ENCODE results near the gene LAMA4.
A peak's percentile ranks its signal among the peaks of the same experiment; 100 is the strongest.

Gene LAMA4

GRCh38 chr6:112081569-112081968 lies 172.8 kb downstream of the LAMA4 start:
- no peak for DNase-seq (ENCODE audit: low read depth)

DNA sequence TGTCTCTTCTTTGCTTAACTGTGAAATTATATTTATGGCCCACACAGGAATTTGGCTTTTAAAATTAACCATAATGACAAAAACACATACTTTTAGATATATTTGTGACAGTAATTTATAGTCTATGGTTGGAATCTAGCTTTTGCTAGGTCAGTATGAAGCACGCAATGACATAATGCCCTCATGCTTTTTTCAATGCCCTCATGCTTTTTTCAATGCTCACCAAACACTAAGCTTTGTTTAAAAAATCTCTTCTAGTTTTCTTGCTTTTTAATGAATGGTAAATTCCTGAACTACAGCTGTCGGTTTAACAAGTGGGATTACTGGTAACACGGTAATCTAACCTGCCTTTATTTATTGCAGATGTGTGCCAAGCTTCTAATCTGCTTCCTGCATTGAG lies 187.8 kb downstream of the LAMA4 start:
- no peak for DNase-seq (ENCODE audit: low read depth)

DNA sequence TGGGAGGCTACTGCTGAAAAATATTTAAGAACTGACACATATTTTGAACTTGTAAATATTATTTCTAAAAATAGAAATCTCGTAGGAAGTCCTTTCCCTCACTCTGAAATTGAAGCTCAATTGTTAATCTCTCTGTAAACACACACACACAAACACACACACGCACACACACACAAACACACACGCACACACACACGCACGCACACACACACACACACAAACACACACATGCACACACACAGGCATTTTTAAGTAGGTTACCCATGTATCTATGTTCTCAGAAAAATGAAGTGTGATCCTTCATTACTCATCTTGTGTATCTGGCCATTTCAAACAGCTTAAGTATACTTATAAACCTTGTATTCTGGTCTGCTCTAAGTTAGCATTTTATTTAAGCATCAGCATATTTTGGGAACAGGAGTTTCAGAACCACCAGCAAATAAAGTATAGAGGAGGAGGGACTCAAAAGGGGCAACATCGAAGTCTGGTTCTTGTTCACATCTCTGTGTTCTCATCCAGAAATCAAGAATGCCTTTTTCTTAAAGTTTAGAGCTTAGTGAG lies 188.9 kb downstream of the LAMA4 start:
- no peak for DNase-seq (ENCODE audit: low read depth)

DNA sequence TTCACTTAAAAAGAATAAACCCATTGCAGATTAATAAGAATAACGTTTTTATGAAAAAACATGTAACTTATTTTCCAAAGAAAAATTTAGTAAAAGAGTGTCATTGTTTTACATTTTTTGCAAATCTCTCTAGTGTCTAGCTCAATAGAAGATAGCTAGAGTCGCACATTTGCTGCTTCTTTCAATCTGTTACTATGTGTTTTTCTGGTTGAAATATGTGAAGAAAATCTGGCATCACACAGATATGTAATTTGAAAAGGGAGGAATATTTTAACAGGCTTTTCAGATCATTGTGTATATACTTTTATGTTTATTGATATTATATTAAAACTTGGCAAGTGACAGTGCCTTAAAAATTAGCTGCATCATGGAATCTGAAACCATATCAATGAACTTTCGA lies 191.4 kb downstream of the LAMA4 start:
- DNase-seq (ENCODE audit: low read depth) = no peak

- peak; percentile 68 for DNase-seq (ENCODE audit: low read depth)
Observed at GRCh38 chr6:112061605-112062004, 192.8 kb downstream of the LAMA4 start.

Measured in ELR (cell line).